A549 treated with CORT108297 at 1 μM for 4 hours (cell line): Measurements from ENCODE around the gene TACR2. TPM values are rescaled to one million over a fixed set of nuclear protein-coding genes. Genes with fewer than 3 reads are reported as not detected.

ENCODE experiments used
- total RNA-seq: library from RNA; stranded (reverse); fragments of 200-300 nt; extraction: Qiagen RNA extraction; gene quantifications from 5 replicates; pipeline ENCODE4 v1.2.3, GENCODE V29; 2022

Gene TACR2
- 0.10 to 0.33 TPM (median 0.19 TPM) in 4 of 5 replicates, not detected in the other for total RNA-seq

GRCh38 chr10:69416695-69417094, at the start of gene TACR2:
TACR2 (minus strand) TSS chr10:69416918; CDS start chr10:69416323, 595 bp downstream.

DNA sequence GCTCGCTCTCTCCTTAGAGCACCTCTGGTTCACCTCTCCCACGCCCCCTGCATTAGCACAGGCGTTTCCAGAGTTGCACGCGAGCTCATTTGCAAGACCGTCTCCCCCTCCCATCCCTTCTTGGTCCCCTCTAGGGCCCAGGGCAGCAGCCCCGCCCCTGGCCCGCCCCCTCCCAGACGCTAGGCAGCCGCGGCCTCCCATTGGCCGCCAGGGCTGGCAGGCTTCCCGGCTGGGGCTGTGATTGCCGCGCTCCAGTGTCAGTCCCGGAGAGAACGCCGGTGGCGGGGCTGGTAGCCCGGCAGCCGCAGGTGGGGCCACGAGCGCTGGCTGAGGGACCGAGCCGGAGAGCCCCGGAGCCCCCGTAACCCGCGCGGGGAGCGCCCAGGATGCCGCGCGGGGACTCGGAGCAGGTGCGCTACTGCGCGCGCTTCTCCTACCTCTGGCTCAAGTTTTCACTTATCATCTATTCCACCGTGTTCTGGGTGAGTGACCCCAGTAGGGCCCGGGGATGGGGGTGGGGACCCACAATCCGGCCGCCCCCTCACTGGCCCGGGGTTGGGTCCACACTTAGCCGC, 34.6 kb upstream of the TACR2 start, which contains the start of gene TSPAN15:
TSS of gene TSPAN15 (plus strand) at position 257 of the 575 bp plus-strand sequence. CDS start at position 387, 130 bp downstream.

Other genes with a start within 250 kb of the TACR2 start
- 31.9 to 36.1 TPM (median 34.7 TPM) in 5 replicates for gene SUPV3L1, start 236.7 kb downstream of the TACR2 start, total RNA-seq
- 12.8 to 19.1 TPM (median 15.2 TPM) in 5 replicates for gene HKDC1, start 196.6 kb downstream of the TACR2 start, total RNA-seq
- gene HK1, start 138.4 kb downstream of the TACR2 start, total RNA-seq = 32.6 to 42.3 TPM (median 39.7 TPM) in 5 replicates
- 81.5 to 113 TPM (median 107 TPM) in 5 replicates for gene TSPAN15, start 34.5 kb upstream of the TACR2 start, total RNA-seq
- not detected in 5 replicates for gene NEUROG3, start 156.5 kb upstream of the TACR2 start, total RNA-seq
- 16.6 to 19.8 TPM (median 18.5 TPM) in 5 replicates for gene FAM241B, start 213.3 kb upstream of the TACR2 start, total RNA-seq